Measurements from ENCODE around the gene CDSN.

CDSN gene

GRCh38 chr6:31074401-31074800 is 45.8 kb downstream of the CDSN start:
- TF ChIP-seq TEAD4 (IDR thresholded peaks at IDR 0.05) (no peak), TAF1 (IDR thresholded peaks at IDR 0.05; ENCODE audit: low read depth) (no peak), RAD21 (IDR thresholded peaks at IDR 0.05; ENCODE audit: low read depth) (no peak)

GRCh38 chr6:31070711-31071197 is 49.5 kb downstream of the CDSN start:
- TF ChIP-seq MAX (IDR thresholded peaks at IDR 0.05) = no peak
- TF ChIP-seq RAD21 (IDR thresholded peaks at IDR 0.05; ENCODE audit: low read depth) = peak; percentile 60

- TF ChIP-seq ZBTB7A (IDR thresholded peaks at IDR 0.05; ENCODE audit: low read depth) = no peak
- peak; percentile 67 for TF ChIP-seq RAD21 (IDR thresholded peaks at IDR 0.05; ENCODE audit: low read depth)
- TF ChIP-seq MAX (IDR thresholded peaks at IDR 0.05) = no peak
- no peak for TF ChIP-seq TEAD4 (IDR thresholded peaks at IDR 0.05)
These were observed 51.4 kb downstream of the CDSN start for GRCh38 chr6:31068669-31069340.

- no peak for TF ChIP-seq USF1 (IDR thresholded peaks at IDR 0.05)
- no peak for TF ChIP-seq EGR1 (IDR thresholded peaks at IDR 0.05)
- no peak for TF ChIP-seq TCF12 (IDR thresholded peaks at IDR 0.05; ENCODE audit: low read depth)
- no peak for TF ChIP-seq EP300 (IDR thresholded peaks at IDR 0.05; ENCODE audit: borderline replicate concordance)
These were observed 54.7 kb downstream of the CDSN start for GRCh38 chr6:31065556-31065955.
